ENCODE results near the gene CELA1. TPM values are rescaled to one million over a fixed set of nuclear protein-coding genes. Genes with fewer than 3 reads are reported as not detected.
"Not testable (repeated sequence)": the region's sequence is repeated elsewhere in the genome, so short reads cannot be mapped to it uniquely, and the experiment has no call there.

CELA1 gene
- total RNA-seq, 3 donors from 2014 or later (not counting 1 experiment from before 2014, with no cell fraction given): 0.53 to 0.66 TPM; not detected in 1

- intact Hi-C loops (cut with micrococcal nuclease): no loop called here
- H3K27me3 ChIP-seq (ENCODE audit: control insufficient read depth, insufficient read depth, low read length): no peaks in the 10 kb centered on the region
- H3K9me3 Mint-ChIP-seq: no peaks in the 10 kb centered on the region
- H3K36me3 ChIP-seq (ENCODE audit: control insufficient read depth, insufficient read depth, low read length): peaks cover 7% of the 10 kb centered on the region
- ATAC-seq (no peak), DNase-seq (peak in 1 of 2 donors; percentile 47)
- peaks cover 78% of the 10 kb centered on the region for H3K4me1 ChIP-seq (ENCODE audit: control insufficient read depth, insufficient read depth, low read length)
- H3K27ac Mint-ChIP-seq: peak overlapping the region; percentile 87 to 90
- no peaks in the 10 kb centered on the region for H3K9me3 ChIP-seq (ENCODE audit: control insufficient read depth, insufficient read depth, low read length)
- 24% methylated on average over 3 of the region's 3 CpGs for WGBS (ENCODE audit: insufficient coverage)
- peaks cover 89 to 91% of the 10 kb centered on the region in 2 donors for H3K4me1 Mint-ChIP-seq
- peak overlapping the region; percentile 90 for H3K4me3 ChIP-seq (ENCODE audit: low read length)
- H3K27me3 Mint-ChIP-seq (ENCODE audit: low read depth in 2 of 2): no peaks in the 10 kb centered on the region
- H3K36me3 Mint-ChIP-seq: peaks cover 18% of the 10 kb centered on the region
- no peak for TF ChIP-seq CTCF (IDR thresholded peaks at IDR 0.05)
- peak overlapping the region; percentile 94 for H3K4me3 Mint-ChIP-seq
- peak overlapping the region; percentile 97 for H3K27ac ChIP-seq (ENCODE audit: low read length)
Observed at GRCh38 chr12:51320695-51321320, 25.7 kb downstream of the CELA1 start.

GRCh38 chr12:51320311-51320694, 26.2 kb downstream of the CELA1 start:
- peaks cover 79% of the 10 kb centered on the region for H3K4me1 ChIP-seq (ENCODE audit: control insufficient read depth, insufficient read depth, low read length)
- Mint-ChIP-seq H3K27me3 (ENCODE audit: low read depth in 2 of 2) (no peaks in the 10 kb centered on the region), H3K36me3 (peaks cover 18% of the 10 kb centered on the region), H3K4me3 (peak overlapping the region; percentile 94), H3K4me1 (peaks cover 89 to 90% of the 10 kb centered on the region in 2 donors), H3K27ac (peak overlapping the region; percentile 87 to 90), H3K9me3 (no peaks in the 10 kb centered on the region)
- DNase-seq (no peak), ATAC-seq (no peak)
- no peak for TF ChIP-seq CTCF (IDR thresholded peaks at IDR 0.05)
- 57% methylated on average over 2 of the region's 4 CpGs for WGBS (ENCODE audit: insufficient coverage)
- H3K27me3 ChIP-seq (ENCODE audit: control insufficient read depth, insufficient read depth, low read length): no peaks in the 10 kb centered on the region
- no peaks in the 10 kb centered on the region for H3K9me3 ChIP-seq (ENCODE audit: control insufficient read depth, insufficient read depth, low read length)
- H3K27ac ChIP-seq (ENCODE audit: low read length): peak overlapping the region; percentile 97
- intact Hi-C loops (cut with micrococcal nuclease): no loop called here
- H3K4me3 ChIP-seq (ENCODE audit: low read length): no peak overlapping the region
- peaks cover 12% of the 10 kb centered on the region for H3K36me3 ChIP-seq (ENCODE audit: control insufficient read depth, insufficient read depth, low read length)

- Histone ChIP-seq H3K27me3 (ENCODE audit: control insufficient read depth, insufficient read depth, low read length) (no peaks in the 10 kb centered on the region), H3K27ac (ENCODE audit: low read length) (peak overlapping the region; percentile 97), H3K4me1 (ENCODE audit: control insufficient read depth, insufficient read depth, low read length) (peaks cover 80% of the 10 kb centered on the region), H3K36me3 (ENCODE audit: control insufficient read depth, insufficient read depth, low read length) (peaks cover 12% of the 10 kb centered on the region), H3K9me3 (ENCODE audit: control insufficient read depth, insufficient read depth, low read length) (no peaks in the 10 kb centered on the region), H3K4me3 (ENCODE audit: low read length) (peak overlapping the region; percentile 3)
- intact Hi-C loops (cut with micrococcal nuclease): loop anchor here (1.0 kb wide), 1 partner anchor 22 kb away; no protein-coding TSS in a partner anchor
- H3K27me3 Mint-ChIP-seq (ENCODE audit: low read depth in 2 of 2): no peaks in the 10 kb centered on the region
- DNase-seq: peak; percentile 35 to 84
- no peak for TF ChIP-seq CTCF (IDR thresholded peaks at IDR 0.05)
- H3K9me3 Mint-ChIP-seq: no peaks in the 10 kb centered on the region
- H3K36me3 Mint-ChIP-seq: peaks cover 18% of the 10 kb centered on the region
- WGBS (ENCODE audit: insufficient coverage): 0% methylated on average over 1 of the region's 3 CpGs
- peak overlapping the region; percentile 80 for H3K4me3 Mint-ChIP-seq
- peak; percentile 75 to 90 (median 87) for ATAC-seq
- H3K4me1 Mint-ChIP-seq: peaks cover 78 to 79% of the 10 kb centered on the region in 2 donors
- H3K27ac Mint-ChIP-seq: peak overlapping the region; percentile 87 to 90
Observed at GRCh38 chr12:51318846-51319599, 27.5 kb downstream of the CELA1 start.

- 70% methylated on average over 7 of the region's 8 CpGs for WGBS (ENCODE audit: insufficient coverage)
- peak overlapping the region; percentile 87 to 90 for H3K27ac Mint-ChIP-seq
- intact Hi-C loops (cut with micrococcal nuclease); H3K27me3 Mint-ChIP-seq (ENCODE audit: low read depth in 2 of 2); H3K27me3 ChIP-seq (ENCODE audit: control insufficient read depth, insufficient read depth, low read length); H3K9me3 Mint-ChIP-seq; ATAC-seq; H3K4me3 ChIP-seq (ENCODE audit: low read length); DNase-seq; H3K9me3 ChIP-seq (ENCODE audit: control insufficient read depth, insufficient read depth, low read length): not testable (repeated sequence)
- H3K36me3 Mint-ChIP-seq: peaks cover 17% of the 10 kb centered on the region
- peaks cover 87% of the 10 kb centered on the region for H3K4me1 ChIP-seq (ENCODE audit: control insufficient read depth, insufficient read depth, low read length)
- peak overlapping the region; percentile 80 for H3K4me3 Mint-ChIP-seq
- H3K4me1 Mint-ChIP-seq: peaks cover 78 to 81% of the 10 kb centered on the region in 2 donors
- H3K27ac ChIP-seq (ENCODE audit: low read length): peak overlapping the region; percentile 97
- peaks cover 17% of the 10 kb centered on the region for H3K36me3 ChIP-seq (ENCODE audit: control insufficient read depth, insufficient read depth, low read length)
Observed at GRCh38 chr12:51318057-51318806, 28.2 kb downstream of the CELA1 start.
